H9 (cell line): Measurements from ENCODE around the gene IRF2. TPM values are rescaled to one million over a fixed set of nuclear protein-coding genes. Genes with fewer than 3 reads are reported as not detected.

Source experiments
- DNase-seq: peaks from one replicate; pipeline ENCODE4 v3.0.0-alpha.2; 2017
- H2AFZ ChIP-seq: one replicate; pipeline ENCODE4 v1.6.1; 2013; ENCODE audit warnings: mild to moderate bottlenecking, low read length, control low read depth, moderate library complexity
- H2AK5ac ChIP-seq: 2 replicates; pipeline ENCODE4 v1.6.1; 2013; ENCODE audit warnings: low read length, control low read depth, mixed read lengths; ENCODE audit not compliant: insufficient read length
- H2BK120ac ChIP-seq: one replicate; pipeline ENCODE4 v1.6.1; 2013; ENCODE audit warnings: low read depth, mild to moderate bottlenecking, low read length, control low read depth, inconsistent platforms; ENCODE audit not compliant: poor library complexity, severe bottlenecking
- H2BK12ac ChIP-seq: 2 replicates; pipeline ENCODE4 v1.6.1; 2013; ENCODE audit warnings: low read length, control low read depth, mixed read lengths, low read depth; ENCODE audit not compliant: insufficient read length
- H2BK15ac ChIP-seq: 2 replicates; pipeline ENCODE4 v1.6.1; 2013; ENCODE audit warnings: low read depth, low read length, control low read depth
- H2BK20ac ChIP-seq: one replicate; pipeline ENCODE4 v1.6.1; 2013; ENCODE audit warnings: low read depth, mild to moderate bottlenecking, low read length, control low read depth, inconsistent platforms; ENCODE audit not compliant: poor library complexity, severe bottlenecking
- H2BK5ac ChIP-seq: 2 replicates; pipeline ENCODE4 v1.6.1; 2013; ENCODE audit warnings: low read length, control low read depth, mixed read lengths; ENCODE audit not compliant: insufficient read length
- H3K14ac ChIP-seq: 2 replicates; pipeline ENCODE4 v1.6.1; 2013; ENCODE audit warnings: low read length, control low read depth; ENCODE audit not compliant: insufficient read depth
- H3K18ac ChIP-seq: 2 replicates; pipeline ENCODE4 v1.6.1; 2013; ENCODE audit warnings: low read depth, mild to moderate bottlenecking, mixed read lengths, low read length, control low read depth; ENCODE audit not compliant: insufficient read length
- H3K23ac ChIP-seq: 2 replicates; pipeline ENCODE4 v1.6.1; 2013; ENCODE audit warnings: low read length, control low read depth, mixed read lengths, low read depth; ENCODE audit not compliant: insufficient read length
- H3K23me2 ChIP-seq: 2 replicates; pipeline ENCODE4 v1.6.1; 2013; ENCODE audit warnings: low read depth, mild to moderate bottlenecking, mixed read lengths, low read length, control low read depth; ENCODE audit not compliant: insufficient read length, poor library complexity, severe bottlenecking
- H3K27ac ChIP-seq: 2 replicates; pipeline ENCODE4 v1.5.1; 2013; ENCODE audit warnings: low read length, control low read depth, mixed read lengths, low read depth; ENCODE audit not compliant: insufficient read length
- H3K27me3 ChIP-seq: 2 replicates; pipeline ENCODE4 v1.6.1; 2013; ENCODE audit warnings: low read length, control low read depth, inconsistent platforms; ENCODE audit not compliant: insufficient read depth
- H3K4ac ChIP-seq: 2 replicates; pipeline ENCODE4 v1.6.1; 2013; ENCODE audit warnings: low read depth, mild to moderate bottlenecking, control low read depth, inconsistent platforms, low read length, moderate library complexity
- H3K4me1 ChIP-seq: 2 replicates; pipeline ENCODE4 v1.6.1; 2013; ENCODE audit warnings: low read length, control low read depth, inconsistent platforms; ENCODE audit not compliant: insufficient read depth
- H3K4me2 ChIP-seq: 2 replicates; pipeline ENCODE4 v1.6.1; 2013; ENCODE audit warnings: low read length, control low read depth, mixed read lengths; ENCODE audit not compliant: insufficient read length, insufficient read depth
- H3K56ac ChIP-seq: 2 replicates; pipeline ENCODE4 v1.6.1; 2013; ENCODE audit warnings: low read depth, mild to moderate bottlenecking, mixed read lengths, low read length, control low read depth; ENCODE audit not compliant: insufficient read length
- H3K79me1 ChIP-seq: 2 replicates; pipeline ENCODE4 v1.6.1; 2013; ENCODE audit warnings: low read depth, mild to moderate bottlenecking, moderate library complexity, low read length, control low read depth, inconsistent platforms; ENCODE audit not compliant: insufficient read depth, poor library complexity, severe bottlenecking
- H3K79me2 ChIP-seq: 2 replicates; pipeline ENCODE4 v1.6.1; 2013; ENCODE audit warnings: low read length, control low read depth, inconsistent platforms; ENCODE audit not compliant: insufficient read depth
- H3K9ac ChIP-seq: 2 replicates; pipeline ENCODE4 v1.6.1; 2013; ENCODE audit warnings: low read length, control low read depth, mixed read lengths; ENCODE audit not compliant: insufficient read length; ENCODE audit errors: extremely low read depth
- H3K9me3 ChIP-seq: one replicate; pipeline ENCODE4 v1.6.1; 2013; ENCODE audit warnings: low read depth, low read length, inconsistent platforms; ENCODE audit not compliant: control insufficient read depth
- H3T11ph ChIP-seq: one replicate; pipeline ENCODE4 v1.6.1; 2013; ENCODE audit warnings: mild to moderate bottlenecking, low read length, control low read depth, inconsistent platforms
- H4K20me1 ChIP-seq: one replicate; pipeline ENCODE4 v1.6.1; 2013; ENCODE audit not compliant: control insufficient read depth, insufficient read length, insufficient read depth
- H4K5ac ChIP-seq: 2 replicates; pipeline ENCODE4 v1.6.1; 2013; ENCODE audit warnings: low read depth, mild to moderate bottlenecking, mixed read lengths, low read length, control low read depth; ENCODE audit not compliant: insufficient read length
- H4K8ac ChIP-seq: replicated peaks from 2 replicates; pipeline ENCODE4 v1.6.1; 2013; ENCODE audit warnings: low read length, control low read depth, mixed read lengths, low read depth; ENCODE audit not compliant: insufficient read length
- H4K91ac ChIP-seq: 2 replicates; pipeline ENCODE4 v1.6.1; 2013; ENCODE audit warnings: low read depth, mild to moderate bottlenecking, moderate library complexity, mixed read lengths, low read length, control low read depth; ENCODE audit not compliant: insufficient read length
- H3K27ac Mint-ChIP-seq, 3 experiments: 2 replicates in 2 of 3; 3 replicates in 1 of 3; pipeline ENCODE4 v1.8.0; 2020 to 2021; ENCODE audit warnings: mixed read lengths in 3 of 3, mild to moderate bottlenecking in 1 of 3, moderate library complexity in 1 of 3
- H3K27me3 Mint-ChIP-seq: 2 replicates; pipeline ENCODE4 v1.8.0; 2021; ENCODE audit warnings: low read depth, mild to moderate bottlenecking, moderate library complexity, mixed read lengths
- H3K36me3 Mint-ChIP-seq, 3 experiments: 2 replicates in 2 of 3; 3 replicates in 1 of 3; pipeline ENCODE4 v1.8.0; 2020 to 2021; ENCODE audit warnings: low read depth in 3 of 3, mixed read lengths in 3 of 3; ENCODE audit not compliant: insufficient read depth in 1 of 3
- H3K4me1 Mint-ChIP-seq, 2 experiments: 2 replicates each; pipeline ENCODE4 v1.8.0; 2020; ENCODE audit warnings: mixed read lengths in 2 of 2
- H3K4me3 Mint-ChIP-seq, 2 experiments: 2 replicates in 1 of 2; 3 replicates in 1 of 2; pipeline ENCODE4 v1.8.0; 2020 to 2021; ENCODE audit warnings: mild to moderate bottlenecking in 2 of 2, mixed read lengths in 2 of 2, moderate library complexity in 1 of 2
- H3K9me3 Mint-ChIP-seq, 2 experiments: 2 replicates in 1 of 2; 3 replicates in 1 of 2; pipeline ENCODE4 v1.8.0; 2020; ENCODE audit warnings: mild to moderate bottlenecking in 2 of 2, mixed read lengths in 2 of 2, moderate library complexity in 1 of 2
- CTCF ChIP-seq: fragments of 200-600 bp; sonication (generic); conservative IDR thresholded peaks from 3 replicates; pipeline ENCODE4 v1.8.0; 2021; ENCODE audit warnings: antibody characterized with exemption, mild to moderate bottlenecking
- WGBS: extraction: QIAGEN DNeasy Blood & Tissue Kit; methylation state at CpG from one replicate; pipeline ENCODE4 v1.1.7; 2013; ENCODE audit warnings: missing lambda C conversion rate, low lambda C conversion rate, mixed read lengths; ENCODE audit not compliant: insufficient read length; ENCODE audit errors: extremely low coverage; 5-methylcytosine and 5-hydroxymethylcytosine counted together
- total RNA-seq: library from RNA; stranded (reverse); gene quantifications from 2 replicates; pipeline ENCODE4 v1.2.1, GENCODE V29; 2021

IRF2 gene
- total RNA-seq, 1 experiment from 2014 or later = 13.5 TPM

DNA sequence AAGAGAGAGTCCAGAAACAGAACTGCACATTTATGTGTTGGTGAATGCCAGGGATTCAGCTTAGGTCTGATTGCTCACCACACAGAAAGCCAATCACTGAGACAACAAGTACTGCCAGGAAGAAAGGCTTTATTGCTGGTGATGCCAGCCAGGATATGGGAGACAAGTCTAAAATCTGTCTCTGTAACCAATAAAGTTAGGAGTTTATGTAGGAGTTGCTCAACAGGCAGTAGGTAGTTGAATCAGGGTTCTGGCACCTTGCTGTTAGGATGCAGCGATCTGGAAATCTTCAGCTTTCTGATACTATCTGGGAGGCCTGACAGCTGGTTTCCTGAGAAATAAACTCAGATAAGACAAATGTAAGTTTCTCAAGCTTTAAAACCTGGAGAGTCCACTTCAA lies 136.4 kb downstream of the IRF2 start:
- no peak for DNase-seq
- Histone ChIP-seq H3K79me2 (no peaks in the 10 kb centered on the region), H3K27ac (no peak overlapping the region), H2AFZ (no peak overlapping the region), H2BK20ac (no peak overlapping the region), H3K79me1 (no peaks in the 10 kb centered on the region), H3K4me2 (no peak overlapping the region), H3K18ac (no peak overlapping the region), H2BK15ac (no peak overlapping the region), H3K27me3 (no peaks in the 10 kb centered on the region), H4K5ac (no peak overlapping the region), H3K4me1 (no peaks in the 10 kb centered on the region), H4K91ac (no peak overlapping the region), H3K4ac (no peak overlapping the region), H4K8ac (no peak overlapping the region), H3K56ac (no peak overlapping the region), H2BK120ac (no peak overlapping the region), H2BK5ac (no peak overlapping the region), H3K9ac (no peak overlapping the region), H3K14ac (no peak overlapping the region), H4K20me1 (no peaks in the 10 kb centered on the region), H3K23ac (no peak overlapping the region), H2BK12ac (no peak overlapping the region), H3T11ph (no peak overlapping the region), H2AK5ac (peak overlapping the region; percentile 83), H3K9me3 (no peaks in the 10 kb centered on the region), H3K23me2 (no peaks in the 10 kb centered on the region)
- Mint-ChIP-seq H3K36me3 (peaks cover 0 to 5% (median 0%) of the 10 kb centered on the region in 3 experiments; a peak in 2 of 7 replicates), H3K4me3 (no peak overlapping the region), H3K9me3 (peaks cover 3 to 11% of the 10 kb centered on the region in 2 experiments; a peak in 3 of 5 replicates), H3K27ac (no peak overlapping the region), H3K4me1 (peaks cover 5 to 13% of the 10 kb centered on the region in 2 experiments; a peak in 3 of 4 replicates), H3K27me3 (no peaks in the 10 kb centered on the region)
- TF ChIP-seq CTCF = no peak
- no CpG with 5 or more reads among the region's 1 CpG for WGBS

Other genes with a start within 250 kb of the IRF2 start
- gene CASP3, start 174.9 kb upstream of the IRF2 start, total RNA-seq = 107 and 110 TPM in 2 replicates
- 4.9 and 6.3 TPM in 2 replicates for gene PRIMPOL, start 175.2 kb upstream of the IRF2 start, total RNA-seq